ENCODE results near the gene SNX5. TPM values are rescaled to one million over a fixed set of nuclear protein-coding genes. Genes with fewer than 3 reads are reported as not detected.
A peak's percentile ranks its signal among the peaks of the same experiment; 100 is the strongest.

The SNX5 gene
- total and polyA plus RNA-seq, 2 of the 13 experiments (the other 11 are each of a cell fraction or from before 2014, with no cell fraction given) = 664 to 1,040 TPM

- TF ChIP-seq ZNF503 (CRISPR knock-in tag; IDR thresholded peaks at IDR 0.05) = no peak
- no peak for TF ChIP-seq TAF15 (IDR thresholded peaks at IDR 0.05; ENCODE audit: low read depth, low read length, poor library complexity, severe bottlenecking)
- no peak for TF ChIP-seq ZNF773 (CRISPR knock-in tag; IDR thresholded peaks at IDR 0.05; ENCODE audit: borderline replicate concordance)
- no peak for TF ChIP-seq MATR3 (CRISPR knock-in tag; IDR thresholded peaks at IDR 0.05)
- no peak for TF ChIP-seq ZHX2 (IDR thresholded peaks at IDR 0.05; ENCODE audit: low read depth)
- TF ChIP-seq ZHX2 (CRISPR knock-in tag; IDR thresholded peaks at IDR 0.05; ENCODE audit: borderline replicate concordance) = no peak
- no peak for TF ChIP-seq SP4 (CRISPR knock-in tag; IDR thresholded peaks at IDR 0.05)
- no peak for TF ChIP-seq U2AF2 (IDR thresholded peaks at IDR 0.05; ENCODE audit: low read depth, low read length)
- no peak for TF ChIP-seq PCBP2 (optimal IDR thresholded peaks at IDR 0.05; ENCODE audit: low read depth, low read length, poor library complexity, severe bottlenecking)
- 0 out of 2 replicates have a peak, but pooled peaks have one; percentile 1 for TF ChIP-seq NFAT5 (CRISPR knock-in tag; IDR thresholded peaks at IDR 0.05)
- 0 out of 2 replicates have a peak, but pooled peaks have one; percentile 3 for TF ChIP-seq MEIS1 (CRISPR knock-in tag; IDR thresholded peaks at IDR 0.05; ENCODE audit: borderline replicate concordance)
- TF ChIP-seq CEBPB (IDR thresholded peaks at IDR 0.05; ENCODE audit: borderline replicate concordance, low read depth, low read length) = no peak
- TF ChIP-seq TMF1 (CRISPR knock-in tag; IDR thresholded peaks at IDR 0.05; ENCODE audit: low read depth) = no peak
- TF ChIP-seq BHLHE40 (IDR thresholded peaks at IDR 0.05; ENCODE audit: low read length) = no peak
- no peak for TF ChIP-seq ZNF816 (CRISPR knock-in tag; IDR thresholded peaks at IDR 0.05; ENCODE audit: borderline replicate concordance)
- TF ChIP-seq ZSCAN31 (CRISPR knock-in tag; IDR thresholded peaks at IDR 0.05; ENCODE audit: low read depth) = no peak
- TF ChIP-seq LCORL (IDR thresholded peaks at IDR 0.05) = no peak
- TF ChIP-seq LCORL (CRISPR knock-in tag; IDR thresholded peaks at IDR 0.05) = 0 out of 2 replicates have a peak, but pooled peaks have one; percentile 32
- no peak for TF ChIP-seq RBAK (CRISPR knock-in tag; IDR thresholded peaks at IDR 0.05)
Measured at GRCh38 chr20:18005990-18006364, 37.4 kb upstream of the SNX5 start (continued).
